B cell (primary cell): Measurements from ENCODE around the gene SCN4A. TPM values are rescaled to one million over a fixed set of nuclear protein-coding genes. Genes with fewer than 3 reads are reported as not detected.

ENCODE experiments used
- ATAC-seq: fragments of 200-7000 bp; cut with Tn5 transposase; one replicate; pipeline ENCODE4 v1.10.0; 2021; ENCODE audit warnings: low read depth, mild to moderate bottlenecking, moderate number of reproducible peaks, moderate library complexity
- CTCF ChIA-PET: fragments of 350-600 bp; sonication (Branson Sonifier 250); formaldehyde crosslinking; loops from one replicate; lab custom pipeline; 2021; ENCODE audit warnings: antibody characterized with exemption, inconsistent platforms; lab: Charles Lee
- POLR2A ChIA-PET: fragments of 350-600 bp; sonication (Branson Sonifier 250); formaldehyde crosslinking; loops from one replicate; lab custom pipeline; 2021; ENCODE audit warnings: antibody characterized with exemption; lab: Charles Lee
- DNase-seq: peaks from one replicate; pipeline ENCODE4 v3.0.0; 2013
- H2AFZ ChIP-seq: 2 replicates; pipeline ENCODE4 v1.6.1; 2012; ENCODE audit warnings: mild to moderate bottlenecking, low read depth, low read length; ENCODE audit not compliant: insufficient read depth, poor library complexity, severe bottlenecking
- H3K27ac ChIP-seq, 2 donors: 1 replicate in 1 of 2; 2 replicates in 1 of 2; pipeline ENCODE4 v1.5.1; 2012 to 2013; ENCODE audit warnings: low read length in 2 of 2, mild to moderate bottlenecking in 2 of 2, moderate library complexity in 1 of 2
- H3K27me3 ChIP-seq, 4 experiments: fragments of 200-600 bp in 1 of 4; sonication (generic) in 1 of 4; replicated peaks in 1 of 4; 1 replicate in 2 of 4; 2 replicates in 2 of 4; pipeline versions ENCODE4 v1.6.1 to v1.7.0; 2013 to 2016; ENCODE audit warnings: low read length in 3 of 4, mild to moderate bottlenecking in 2 of 4, mixed read lengths in 1 of 4, moderate library complexity in 1 of 4; ENCODE audit not compliant: insufficient read depth in 4 of 4, control insufficient read depth in 3 of 4; ENCODE audit errors: control extremely low read depth in 1 of 4
- H3K36me3 ChIP-seq, 2 experiments: replicated peaks in 1 of 2; 1 replicate in 1 of 2; 2 replicates in 1 of 2; pipeline versions ENCODE4 v1.6.1 to v1.7.1; 2013; ENCODE audit warnings: low read length in 1 of 2; ENCODE audit not compliant: insufficient read depth in 2 of 2, control insufficient read depth in 1 of 2; ENCODE audit errors: control extremely low read depth in 1 of 2, extremely low read depth in 1 of 2
- H3K4me1 ChIP-seq, 2 donors: fragments of 200-600 bp in 1 of 2; sonication (generic) in 1 of 2; 1 replicate in 1 of 2; 2 replicates in 1 of 2; pipeline versions ENCODE4 v1.5.1 to v1.6.1; 2013 to 2017; ENCODE audit warnings: low read length in 2 of 2; ENCODE audit not compliant: control insufficient read depth in 2 of 2, insufficient read depth in 2 of 2
- H3K4me2 ChIP-seq: replicated peaks from 2 replicates; pipeline ENCODE3; 2012; ENCODE audit warnings: mild to moderate bottlenecking, low read depth, low read length; ENCODE audit not compliant: poor library complexity, severe bottlenecking
- H3K4me3 ChIP-seq, 5 experiments: fragments of 200-600 bp in 1 of 5; sonication (generic) in 1 of 5; 1 replicate in 3 of 5; 2 replicates in 2 of 5; pipeline versions ENCODE4 v1.5.1 to v1.7.0; 2011 to 2016; ENCODE audit warnings: low read length in 4 of 5, mild to moderate bottlenecking in 4 of 5, low read depth in 2 of 5, control low read depth in 1 of 5, moderate library complexity in 1 of 5; ENCODE audit not compliant: insufficient read depth in 1 of 5; ENCODE audit errors: control extremely low read depth in 1 of 5, extremely low read depth in 1 of 5
- H3K79me2 ChIP-seq: fragments of 200-600 bp; sonication (generic); one replicate; pipeline ENCODE4 v1.6.0; 2016; ENCODE audit warnings: low read length; ENCODE audit not compliant: control insufficient read depth, insufficient read depth
- H3K9ac ChIP-seq: fragments of 200-600 bp; sonication (generic); 2 replicates; pipeline ENCODE4 v1.6.1; 2017; ENCODE audit warnings: mild to moderate bottlenecking, low read length, moderate library complexity
- H3K9me3 ChIP-seq, 3 donors: one replicate each; pipeline versions ENCODE4 v1.6.1 to v1.7.1; 2013; ENCODE audit warnings: low read length in 2 of 3; ENCODE audit not compliant: control insufficient read depth in 2 of 3, insufficient read depth in 1 of 3; ENCODE audit errors: control extremely low read depth in 1 of 3
- H4K20me1 ChIP-seq: 2 replicates; pipeline ENCODE4 v1.6.0; 2012; ENCODE audit warnings: mild to moderate bottlenecking, low read length; ENCODE audit not compliant: insufficient read depth, control insufficient read depth, poor library complexity, severe bottlenecking
- H3K27ac Mint-ChIP-seq: one replicate; pipeline ENCODE4 v1.8.0; 2021; ENCODE audit warnings: mixed read lengths
- H3K27me3 Mint-ChIP-seq: one replicate; pipeline ENCODE4 v1.8.0; 2021; ENCODE audit warnings: mixed read lengths
- H3K4me1 Mint-ChIP-seq: one replicate; pipeline ENCODE4 v1.8.0; 2021; ENCODE audit warnings: mixed read lengths
- H3K4me3 Mint-ChIP-seq: one replicate; pipeline ENCODE4 v1.8.0; 2021; ENCODE audit warnings: mixed read lengths
- H3K9me3 Mint-ChIP-seq: one replicate; pipeline ENCODE4 v1.8.0; 2022; ENCODE audit warnings: mixed read lengths; ENCODE audit not compliant: insufficient read depth
- CTCF ChIP-seq: fragments of 200-600 bp; IDR thresholded peaks from one replicate; pipeline ENCODE4 v1.8.0; 2022; ENCODE audit warnings: antibody characterized with exemption, mild to moderate bottlenecking
- EZH2 ChIP-seq: IDR thresholded peaks from 2 replicates; pipeline ENCODE4 v1.6.1; 2012; ENCODE audit warnings: borderline replicate concordance, low read depth, mild to moderate bottlenecking, moderate library complexity, low read length; ENCODE audit not compliant: insufficient read depth, poor library complexity, severe bottlenecking
- WGBS: methylation state at CpG from one replicate; pipeline ENCODE4 v1.1.5; 2013; ENCODE audit warnings: missing lambda C conversion rate; ENCODE audit not compliant: insufficient coverage; 5-methylcytosine and 5-hydroxymethylcytosine counted together
- intact Hi-C: fragments of 100-400 bp; cut with micrococcal nuclease; formaldehyde crosslinking; loops from one replicate; pipeline ENCODE4 v1.10.0; 2022
- polyA plus RNA-seq: library from polyadenylated mRNA; depleted of rRNA; stranded (reverse); fragments of >200 nt; gene quantifications from 2 replicates; pipeline ENCODE4 v1.2.3, GENCODE V29; 2012
- total RNA-seq, 2 donors: library from RNA; stranded (reverse); fragments of 120-200 nt in 1 of 2; gene quantifications; 1 replicate in 1 of 2; 2 replicates in 1 of 2; pipeline versions ENCODE4 v1.2.3 to v1.2.4, GENCODE V29; 2013 to 2022

Gene SCN4A
- total and polyA plus RNA-seq, 2 donors (not counting 1 experiment from before 2014, with no cell fraction given): 1.1 to 1.4 TPM

- peaks cover 46% of the 10 kb centered on the region for H4K20me1 ChIP-seq
- peaks cover 55% of the 10 kb centered on the region for H3K79me2 ChIP-seq
- 3% methylated on average over 6 of the region's 8 CpGs for WGBS
- H3K9ac ChIP-seq: peak overlapping the region; percentile 97
- peak overlapping the region; percentile 85 to 89 for H3K27ac ChIP-seq
- ChIA-PET POLR2A (interaction anchor here (0.6 to 12.1 kb wide), 7 partner anchors 8 to 607 kb away, joined by 3 to 360 read pairs (median 6); partner anchors contain the start of gene ICAM2), CTCF (interaction anchor here (0.6 to 26.0 kb wide), 10 partner anchors 8 to 206 kb away, joined by 3 to 834 read pairs (median 6); partner anchors contain the start of gene GH1)
- Mint-ChIP-seq H3K27ac (peak overlapping the region; percentile 97), H3K9me3 (no peaks in the 10 kb centered on the region), H3K4me3 (peak overlapping the region; percentile 99), H3K4me1 (peaks cover 85% of the 10 kb centered on the region), H3K27me3 (no peaks in the 10 kb centered on the region)
- peak; percentile 21 for ATAC-seq
- TF ChIP-seq EZH2 (no peak), CTCF (no peak)
- intact Hi-C loops: no loop called here
- DNase-seq: peak; percentile 73
- H3K4me3 ChIP-seq: peak overlapping the region; percentile 12 to 100 (median 97)
- H3K9me3 ChIP-seq: no peaks in the 10 kb centered on the region
- peaks cover 0 to 51% of the 10 kb centered on the region in 2 experiments for H3K36me3 ChIP-seq
- no peaks in the 10 kb centered on the region for H3K27me3 ChIP-seq
- peaks cover 70 to 86% of the 10 kb centered on the region in 2 donors for H3K4me1 ChIP-seq
- H3K4me2 ChIP-seq: peak overlapping the region; percentile 97
- H2AFZ ChIP-seq: no peak overlapping the region
These were observed 45.1 kb downstream of the SCN4A start for GRCh38 chr17:63927464-63928171.

GRCh38 chr17:63926164-63926563, 46.6 kb downstream of the SCN4A start:
- Mint-ChIP-seq H3K4me3 (peak overlapping the region; percentile 74), H3K9me3 (no peaks in the 10 kb centered on the region), H3K4me1 (peaks cover 84% of the 10 kb centered on the region), H3K27me3 (no peaks in the 10 kb centered on the region), H3K27ac (peak overlapping the region; percentile 92)
- peak overlapping the region; percentile 85 to 89 for H3K27ac ChIP-seq
- peaks cover 40% of the 10 kb centered on the region for H3K79me2 ChIP-seq
- peak overlapping the region; percentile 1 for H3K9ac ChIP-seq
- POLR2A ChIA-PET: interaction anchor here (0.5 to 12.1 kb wide), 7 partner anchors 11 to 96 kb away, joined by 3 to 360 read pairs (median 4); no protein-coding TSS in a partner anchor
- TF ChIP-seq EZH2 (no peak), CTCF (no peak)
- no peaks in the 10 kb centered on the region for H3K9me3 ChIP-seq
- H3K4me3 ChIP-seq: no peak overlapping the region
- WGBS: 60% methylated on average over 1 of the region's 2 CpGs
- peaks cover 82 to 95% of the 10 kb centered on the region in 2 donors for H3K4me1 ChIP-seq
- no peaks in the 10 kb centered on the region for H3K27me3 ChIP-seq
- H3K4me2 ChIP-seq: peak overlapping the region; percentile 97
- no peak overlapping the region for H2AFZ ChIP-seq
- H3K36me3 ChIP-seq: peaks cover 0 to 44% of the 10 kb centered on the region in 2 experiments
- peaks cover 37% of the 10 kb centered on the region for H4K20me1 ChIP-seq
- intact Hi-C loops: no loop called here
- no peak for DNase-seq
- CTCF ChIA-PET: interaction anchor here (0.7 to 26.0 kb wide), 12 partner anchors 8 to 208 kb away, joined by 3 to 834 read pairs (median 6); partner anchors contain the start of genes CD79B, CSHL1 and ICAM2
- no peak for ATAC-seq
